OCI-LY1 (cell line): Measurements from ENCODE around the gene DIAPH2.

Experiments used
- EZH2 ChIP-seq: fragments of 200-600 bp; sonication (generic), shearing (Covaris generic); IDR thresholded peaks from 2 replicates; pipeline ENCODE4 v1.8.0; 2017; ENCODE audit warnings: borderline replicate concordance, mixed run types, mild to moderate bottlenecking, antibody characterized with exemption, low read length, moderate library complexity, mixed read lengths
- TF ChIP-seq, protein P1 (sequence below): fragments of 200-600 bp; sonication (generic), shearing (Covaris generic); IDR thresholded peaks from 2 replicates; pipeline ENCODE4 v1.5.1; 2017; ENCODE audit warnings: mild to moderate bottlenecking, antibody characterized with exemption, low read length, moderate library complexity, mixed read lengths

DNA sequence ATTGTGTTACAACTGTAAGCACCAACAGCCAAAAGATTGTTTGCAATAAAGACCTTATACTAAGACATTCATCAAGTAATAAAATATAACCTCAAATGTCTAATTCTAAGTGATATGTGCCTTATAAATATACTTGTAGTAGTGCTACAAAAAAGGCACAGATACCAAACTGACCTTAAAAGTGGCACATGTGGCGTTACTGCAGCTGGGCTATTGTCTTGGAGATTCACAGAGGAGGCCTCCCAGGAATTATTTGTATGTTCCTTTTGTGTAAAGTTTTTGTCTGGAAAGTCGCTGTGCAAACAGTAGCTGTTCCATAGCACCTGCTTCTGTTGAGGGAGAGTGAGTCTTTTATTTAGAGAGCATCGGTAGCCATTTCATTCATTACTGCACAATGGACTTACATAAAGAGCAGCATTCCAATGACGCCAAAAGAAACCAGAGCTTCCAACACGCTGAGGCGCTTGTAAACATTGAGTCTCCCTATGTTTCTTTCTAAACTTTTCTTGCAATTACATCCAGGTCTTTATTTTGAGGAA, 342.8 kb downstream of the DIAPH2 start:
- TF ChIP-seq, protein P1, sequence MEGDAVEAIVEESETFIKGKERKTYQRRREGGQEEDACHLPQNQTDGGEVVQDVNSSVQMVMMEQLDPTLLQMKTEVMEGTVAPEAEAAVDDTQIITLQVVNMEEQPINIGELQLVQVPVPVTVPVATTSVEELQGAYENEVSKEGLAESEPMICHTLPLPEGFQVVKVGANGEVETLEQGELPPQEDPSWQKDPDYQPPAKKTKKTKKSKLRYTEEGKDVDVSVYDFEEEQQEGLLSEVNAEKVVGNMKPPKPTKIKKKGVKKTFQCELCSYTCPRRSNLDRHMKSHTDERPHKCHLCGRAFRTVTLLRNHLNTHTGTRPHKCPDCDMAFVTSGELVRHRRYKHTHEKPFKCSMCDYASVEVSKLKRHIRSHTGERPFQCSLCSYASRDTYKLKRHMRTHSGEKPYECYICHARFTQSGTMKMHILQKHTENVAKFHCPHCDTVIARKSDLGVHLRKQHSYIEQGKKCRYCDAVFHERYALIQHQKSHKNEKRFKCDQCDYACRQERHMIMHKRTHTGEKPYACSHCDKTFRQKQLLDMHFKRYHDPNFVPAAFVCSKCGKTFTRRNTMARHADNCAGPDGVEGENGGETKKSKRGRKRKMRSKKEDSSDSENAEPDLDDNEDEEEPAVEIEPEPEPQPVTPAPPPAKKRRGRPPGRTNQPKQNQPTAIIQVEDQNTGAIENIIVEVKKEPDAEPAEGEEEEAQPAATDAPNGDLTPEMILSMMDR, result no peak
- no peak for TF ChIP-seq EZH2
